Renal pelvis (tissue), 4 donors: Measurements from ENCODE around the gene CAMTA1. TPM values are rescaled to one million over a fixed set of nuclear protein-coding genes. Genes with fewer than 3 reads are reported as not detected.
A peak's percentile ranks its signal among the peaks of the same experiment; 100 is the strongest.
"Not testable (repeated sequence)": the region's sequence is repeated elsewhere in the genome, so short reads cannot be mapped to it uniquely, and the experiment has no call there.

Source experiments
- DNase-seq: peaks from one replicate; pipeline ENCODE4 v3.0.0-alpha.2; 2013
- polyA plus RNA-seq, 3 donors: library from polyadenylated mRNA; unstranded; fragments of 120-200 nt; gene quantifications; one replicate each; pipeline ENCODE4 v1.2.1, GENCODE V29; 2013; ENCODE audit not compliant: insufficient read length in 3 of 3

The CAMTA1 gene
- polyA plus RNA-seq, 3 donors = 72.3 to 83.1 (median 76.0) TPM

DNA sequence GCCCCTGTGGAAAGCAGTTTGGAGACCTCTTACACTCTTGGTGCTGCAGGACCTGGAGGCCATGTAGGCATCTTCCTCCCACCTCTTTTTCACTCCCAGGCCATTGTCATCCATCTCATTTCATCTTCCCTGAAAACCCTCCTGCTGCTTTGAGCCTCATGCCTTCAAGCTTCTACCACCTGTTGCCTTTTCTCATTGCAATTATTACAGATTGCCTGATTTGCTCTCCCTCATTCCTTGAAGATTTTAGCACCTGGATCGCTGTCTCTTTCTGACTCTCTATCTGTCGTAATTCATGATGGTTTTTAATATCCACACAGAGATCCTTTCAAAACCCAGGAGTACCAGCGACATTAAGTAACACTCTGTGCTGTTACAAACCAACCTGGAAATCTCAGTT, 350.2 kb downstream of the CAMTA1 start:
- no peak for DNase-seq

- DNase-seq = no peak
Measured at GRCh38 chr1:7136166-7136953, 351.1 kb downstream of the CAMTA1 start.

DNA sequence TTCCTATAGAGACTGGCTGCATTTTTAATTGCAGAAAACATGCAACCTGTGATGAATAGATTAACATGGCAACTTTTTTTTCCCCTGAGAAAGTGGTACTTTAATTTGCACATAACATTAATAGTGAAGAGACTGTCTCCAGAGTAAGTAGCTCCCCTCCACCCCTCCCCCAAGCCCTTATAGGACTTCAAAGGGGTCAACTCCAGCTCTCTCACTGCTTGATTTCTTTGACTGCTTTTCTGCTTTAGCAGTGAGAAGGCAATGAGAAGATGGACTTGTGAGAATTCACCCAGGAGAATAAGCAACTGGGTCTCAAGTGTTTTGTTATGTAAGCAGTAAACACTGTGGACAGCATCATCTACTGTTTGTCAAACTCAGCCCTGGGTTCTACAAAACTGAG, 355.0 kb downstream of the CAMTA1 start:
- DNase-seq = peak; percentile 26

DNA sequence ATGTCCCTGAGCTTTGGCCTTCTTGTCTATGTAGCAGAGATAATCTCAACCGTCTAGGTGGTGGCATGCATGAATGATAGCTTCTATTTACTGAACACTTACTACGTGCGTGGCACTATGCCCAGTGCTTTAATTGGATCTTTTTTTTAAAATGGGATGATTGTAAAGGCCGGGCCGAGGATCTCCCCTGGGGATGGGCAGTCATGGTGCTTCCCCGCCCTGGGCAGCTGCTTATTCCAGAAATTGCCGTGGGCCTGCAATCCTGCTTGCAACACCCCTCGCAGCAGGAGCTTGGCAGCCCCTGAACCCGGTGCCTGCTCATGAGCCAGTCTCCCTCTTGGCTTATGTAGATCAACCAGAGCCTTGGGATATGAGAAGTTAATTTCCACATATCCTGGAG, 360.7 kb downstream of the CAMTA1 start:
- DNase-seq = no peak

- DNase-seq = no peak
Measured at GRCh38 chr1:7146710-7147109, 361.5 kb downstream of the CAMTA1 start.

DNA sequence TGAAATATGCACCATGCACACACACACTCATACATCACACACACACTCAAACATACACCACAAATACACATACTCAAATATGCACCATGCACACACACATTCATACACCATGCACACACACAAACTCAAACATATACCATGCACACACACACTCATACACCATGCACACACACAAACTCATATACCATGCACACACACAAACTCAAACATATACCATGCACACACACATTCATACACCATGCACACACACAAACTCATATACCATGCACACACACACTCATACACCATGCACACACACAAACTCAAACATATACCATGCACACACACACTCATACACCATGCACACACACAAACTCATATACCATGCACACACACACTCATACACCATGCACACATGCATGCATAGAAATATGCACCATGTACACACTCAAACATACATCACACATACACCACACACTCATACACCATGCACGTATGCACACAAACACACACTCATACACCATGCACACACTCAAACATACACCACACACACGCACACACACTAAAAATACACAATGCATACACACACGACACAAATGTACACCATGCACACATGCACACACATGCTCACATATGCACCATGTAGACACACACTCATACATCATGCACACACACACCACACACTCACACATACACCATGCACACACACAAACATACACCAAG, 362.5 kb downstream of the CAMTA1 start:
- not testable (repeated sequence) for DNase-seq

DNA sequence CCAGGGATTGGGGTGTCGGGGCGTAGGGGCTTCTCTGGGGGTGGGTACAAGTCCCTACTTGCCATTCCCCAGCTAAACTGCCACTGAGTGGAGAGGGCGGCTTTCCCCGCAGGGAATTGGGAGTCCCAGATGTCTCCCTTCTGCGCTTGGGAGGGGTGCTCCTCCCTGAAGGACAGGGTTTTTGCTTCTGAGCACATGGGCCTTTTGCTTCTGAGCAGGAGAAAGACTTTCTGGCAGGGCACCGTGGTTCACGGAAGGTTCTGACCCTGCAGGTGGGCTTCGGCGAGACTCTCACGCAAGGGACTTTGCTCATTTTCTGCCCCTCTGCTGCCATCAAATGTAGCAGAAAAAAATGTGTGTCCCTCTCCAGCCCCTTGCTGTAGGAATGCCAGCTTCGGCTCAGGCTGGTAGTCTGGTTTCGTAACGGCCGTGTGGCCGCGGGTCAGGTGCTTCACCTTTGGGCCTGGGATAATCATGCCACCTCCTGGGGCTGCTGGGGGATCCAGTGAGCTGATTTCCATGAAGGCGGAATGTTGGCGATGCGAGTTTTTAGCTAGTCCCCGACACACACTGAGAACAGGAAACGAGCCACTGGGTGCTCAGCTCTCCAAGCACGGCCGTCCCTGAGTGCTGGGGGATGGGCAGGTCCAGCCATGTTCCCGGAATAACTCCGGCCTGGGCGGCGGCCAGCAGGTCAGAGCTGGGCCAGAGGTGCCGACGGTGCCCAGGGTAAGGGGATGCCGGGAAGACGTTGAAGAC, 364.0 kb downstream of the CAMTA1 start:
- peak; percentile 52 for DNase-seq

DNA sequence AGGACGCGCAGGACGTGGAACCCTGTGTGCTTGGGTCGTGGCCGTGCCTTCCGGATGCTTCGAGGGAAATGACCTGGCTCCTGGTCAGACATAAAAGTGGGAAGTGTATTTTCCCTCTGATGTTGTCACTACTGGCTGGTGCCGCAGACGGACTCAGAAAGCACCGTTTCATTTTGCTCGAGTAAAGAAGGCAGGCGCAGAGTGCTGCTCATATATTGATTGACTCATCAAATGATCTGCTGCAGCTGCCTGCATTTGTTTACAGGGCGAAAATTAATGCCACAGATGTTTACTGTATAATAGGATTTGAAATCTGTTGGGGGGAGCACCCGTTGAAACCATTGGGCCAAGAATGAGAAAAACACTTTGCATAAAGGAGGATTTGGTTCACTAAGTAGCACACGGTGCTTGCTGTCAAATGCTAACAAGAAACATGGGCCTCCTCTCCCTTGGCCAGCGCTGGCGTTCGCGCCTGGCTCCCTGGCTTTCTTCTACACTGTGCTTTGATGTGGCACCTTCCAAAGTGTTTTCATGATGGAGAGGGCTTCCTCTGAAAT, 365.5 kb downstream of the CAMTA1 start:
- peak; percentile 22 for DNase-seq

DNA sequence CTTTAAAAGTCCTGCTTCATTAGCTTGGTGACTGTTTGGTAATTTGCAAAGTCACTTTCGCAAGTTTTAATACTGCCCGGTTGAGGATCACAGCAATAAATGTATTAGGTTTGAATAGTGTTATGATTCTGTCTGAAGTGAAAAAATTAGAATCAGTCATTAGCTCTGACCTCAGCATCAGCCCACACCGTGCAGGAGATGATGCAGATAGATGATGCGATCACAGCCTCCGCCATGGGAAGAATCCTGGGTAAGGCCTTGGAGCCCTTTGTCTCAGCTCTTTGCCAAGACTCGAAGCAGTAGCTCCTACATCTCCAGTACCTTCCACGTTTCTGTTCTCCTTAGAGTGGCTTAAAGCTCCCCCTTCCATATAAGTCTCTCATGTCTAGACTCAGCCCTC, 366.7 kb downstream of the CAMTA1 start:
- no peak for DNase-seq

GRCh38 chr1:7152655-7153054, 367.4 kb downstream of the CAMTA1 start:
- no peak for DNase-seq

DNA sequence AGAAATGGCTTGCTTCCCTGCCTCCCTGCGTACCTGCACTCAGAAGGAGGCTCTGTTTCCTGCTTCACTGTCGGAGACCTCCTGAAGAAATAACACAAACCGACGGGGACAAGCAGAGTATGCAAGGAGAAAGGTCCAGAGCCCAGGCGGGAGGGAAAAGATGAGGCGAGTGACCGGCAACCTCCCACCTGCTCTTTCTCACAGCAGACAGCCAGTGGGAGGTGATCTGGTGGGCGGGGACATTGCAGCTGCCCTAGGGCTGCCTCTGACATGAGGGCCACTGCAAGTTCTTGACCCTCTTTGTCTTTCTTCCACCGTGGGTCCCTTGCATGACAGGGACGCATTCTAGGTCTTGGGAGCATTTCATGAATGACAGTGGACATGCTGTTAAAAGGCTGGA, 368.2 kb downstream of the CAMTA1 start:
- DNase-seq = no peak

DNA sequence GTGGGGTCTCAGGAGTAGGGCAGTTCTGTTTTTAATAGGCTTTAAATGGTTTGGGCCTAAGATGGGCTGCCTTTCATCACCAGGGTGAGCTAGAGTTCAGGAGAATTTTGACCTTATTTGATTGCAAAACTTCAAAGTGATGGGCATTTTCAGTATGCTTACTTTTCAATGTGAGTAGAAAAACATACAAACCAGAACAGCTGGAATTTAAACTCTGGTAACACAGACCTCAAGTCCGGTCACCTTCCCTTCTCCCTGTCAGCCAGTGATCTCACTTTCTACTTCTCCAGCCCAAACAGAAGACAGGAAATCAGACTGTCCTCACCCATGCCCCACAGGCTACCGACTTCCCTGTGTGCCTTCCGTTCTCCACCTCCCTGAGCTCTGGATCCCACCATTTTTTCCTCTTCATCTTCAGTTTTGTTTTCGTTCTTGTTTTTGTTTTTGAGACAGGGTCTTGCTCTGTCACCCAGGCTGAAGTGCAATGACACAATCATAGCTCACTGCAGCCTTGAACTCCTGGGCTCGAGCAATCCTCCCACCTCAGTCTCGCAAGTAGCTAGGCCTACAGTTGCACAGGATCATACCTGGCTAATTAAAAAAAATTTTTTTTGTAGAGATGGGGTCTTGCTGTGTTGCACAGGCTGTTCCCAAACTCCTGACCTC, 374.0 kb downstream of the CAMTA1 start:
- DNase-seq = no peak

DNA sequence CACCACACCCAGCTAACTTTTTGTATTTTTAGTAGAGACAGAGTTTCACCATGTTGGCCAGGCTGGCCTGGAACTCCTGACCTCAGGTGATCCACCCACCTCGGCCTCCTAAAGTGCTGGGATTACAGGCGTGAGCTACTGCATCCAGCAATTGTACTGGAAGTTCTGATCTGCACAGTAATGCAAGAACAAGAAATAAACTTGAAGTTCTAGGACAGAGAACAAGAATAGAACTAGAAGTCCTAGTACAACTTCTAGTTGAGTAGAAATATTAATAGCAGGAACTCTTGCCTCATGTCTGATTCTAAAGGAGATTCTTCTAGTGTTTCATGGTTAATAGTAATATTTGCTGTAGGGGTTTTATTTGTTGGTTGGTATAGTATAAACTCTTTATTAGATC, 383.3 kb downstream of the CAMTA1 start:
- not testable (repeated sequence) for DNase-seq

- DNase-seq = no peak
Measured at GRCh38 chr1:7171168-7171567, 385.9 kb downstream of the CAMTA1 start.

GRCh38 chr1:7171574-7171973, 386.3 kb downstream of the CAMTA1 start:
- no peak for DNase-seq

- DNase-seq = peak; percentile 69
Measured at GRCh38 chr1:7172804-7173203, 387.6 kb downstream of the CAMTA1 start.

DNA sequence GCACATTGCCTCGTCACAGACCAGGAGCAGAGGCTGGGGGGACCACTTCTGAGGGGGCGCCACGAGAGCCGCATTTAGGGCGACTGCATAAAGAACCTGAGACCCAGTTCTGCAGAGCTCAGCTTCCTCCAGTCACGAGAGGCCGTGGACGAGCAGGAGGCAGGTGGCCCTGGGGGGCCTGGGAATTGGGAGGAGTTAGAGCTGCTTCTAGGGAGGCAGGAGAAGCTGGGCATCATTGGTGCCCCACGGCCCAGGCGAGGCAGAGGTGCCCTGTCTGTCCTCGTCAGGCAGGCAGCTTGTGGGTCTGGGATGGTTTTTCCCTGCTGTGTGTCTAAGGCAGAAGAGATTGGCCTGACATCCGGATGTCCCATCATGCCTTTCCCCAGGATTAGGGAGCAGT, 389.3 kb downstream of the CAMTA1 start:
- no peak for DNase-seq

DNA sequence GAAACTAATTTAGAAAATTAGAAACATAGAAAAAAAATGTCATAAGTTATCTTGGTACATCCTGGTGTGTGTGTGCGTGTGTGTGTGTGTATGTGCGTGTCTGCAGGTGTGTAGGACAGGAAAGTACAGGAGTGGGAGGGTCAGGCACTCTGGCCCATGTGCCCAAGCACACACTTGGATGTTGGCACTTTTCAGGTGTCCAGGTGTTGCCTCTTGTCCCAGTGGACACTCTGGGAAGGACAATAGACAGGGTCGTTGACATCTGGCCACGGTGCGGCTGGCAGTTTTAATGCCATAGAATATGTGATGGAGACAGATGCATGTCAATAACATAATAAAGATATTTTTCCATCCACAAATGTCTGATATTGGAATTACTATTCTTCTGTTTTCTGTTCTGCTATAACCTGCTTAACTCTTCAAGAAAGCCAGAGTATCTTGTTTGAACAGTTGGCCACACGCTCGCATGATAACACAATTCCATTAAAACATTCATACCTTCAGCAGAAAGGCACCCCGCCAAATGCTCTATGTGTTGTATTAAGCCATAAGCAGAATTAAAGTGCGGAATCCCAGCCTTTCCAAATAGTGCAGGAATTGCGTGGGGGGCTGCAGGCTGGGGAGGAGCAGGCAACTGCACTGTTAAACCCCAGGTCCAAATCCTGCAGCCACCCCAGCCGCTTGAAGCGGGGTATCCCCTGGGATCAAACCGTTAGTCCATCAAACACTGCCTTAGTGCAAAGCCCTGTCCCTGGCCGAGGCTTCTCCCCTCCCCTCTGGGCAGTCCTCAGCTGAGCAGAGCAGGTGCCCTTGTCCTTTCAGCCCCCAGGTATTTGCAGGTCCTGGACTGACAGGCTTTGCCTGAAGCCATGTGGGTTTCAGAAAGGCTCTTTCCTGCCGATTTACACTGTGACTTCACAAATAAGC, 390.0 kb downstream of the CAMTA1 start:
- DNase-seq = no peak

GRCh38 chr1:7177021-7177420, 391.8 kb downstream of the CAMTA1 start:
- DNase-seq = no peak

DNA sequence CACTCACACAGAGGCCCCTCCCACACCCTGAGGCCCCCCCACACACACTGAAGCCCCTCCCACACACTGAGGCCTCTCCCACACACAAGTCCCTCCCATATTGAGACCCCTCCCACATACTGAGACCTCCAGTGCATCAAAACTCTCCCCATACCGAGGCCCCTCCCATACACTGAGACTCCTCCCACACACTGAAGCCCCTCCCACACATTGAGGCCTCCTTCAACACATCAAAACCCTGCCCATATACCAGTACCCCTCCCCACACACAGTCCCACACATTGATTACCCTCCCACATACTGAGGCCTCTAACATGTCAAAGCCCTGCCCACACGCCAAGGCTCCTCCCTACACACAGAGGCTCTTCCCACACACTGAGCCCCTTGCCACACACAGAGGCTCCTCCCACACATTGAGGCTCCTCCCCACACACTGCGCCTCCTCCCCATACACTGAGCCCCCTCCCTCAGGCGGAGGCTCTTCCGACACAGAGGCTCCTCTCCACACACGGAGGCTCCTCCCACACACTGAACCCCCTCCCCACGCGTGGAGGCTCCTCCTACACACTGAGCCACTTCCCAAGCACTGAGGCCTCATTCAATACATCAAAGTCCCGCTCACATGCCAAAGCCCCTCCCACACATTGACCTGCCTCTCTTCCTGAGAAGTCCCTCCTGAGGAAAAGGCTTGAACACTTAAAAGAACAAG, 392.3 kb downstream of the CAMTA1 start:
- DNase-seq = no peak
